ENCODE results near the gene ISLR.

DNA sequence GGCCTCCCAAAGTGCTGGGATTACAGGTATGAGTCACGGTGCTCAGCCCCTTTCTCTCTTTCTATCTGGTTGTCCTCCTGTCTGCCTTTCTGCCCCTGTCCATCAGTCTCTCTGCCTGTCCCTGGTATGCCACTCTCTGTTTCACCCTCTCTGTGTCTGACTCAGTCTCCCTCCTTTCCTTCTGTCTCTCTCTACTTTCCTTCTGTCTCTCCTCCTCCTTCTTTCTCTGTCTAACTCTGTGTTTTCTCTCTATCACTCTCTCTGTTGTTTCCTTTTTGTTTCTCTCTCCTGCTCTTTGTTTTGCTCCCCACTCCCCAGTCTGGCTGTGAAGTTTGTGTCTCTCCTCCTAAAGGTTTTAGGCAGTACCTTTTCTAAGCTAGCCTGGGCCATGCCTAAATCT lies 38.1 kb downstream of the ISLR start:
- TF ChIP-seq, protein P1, sequence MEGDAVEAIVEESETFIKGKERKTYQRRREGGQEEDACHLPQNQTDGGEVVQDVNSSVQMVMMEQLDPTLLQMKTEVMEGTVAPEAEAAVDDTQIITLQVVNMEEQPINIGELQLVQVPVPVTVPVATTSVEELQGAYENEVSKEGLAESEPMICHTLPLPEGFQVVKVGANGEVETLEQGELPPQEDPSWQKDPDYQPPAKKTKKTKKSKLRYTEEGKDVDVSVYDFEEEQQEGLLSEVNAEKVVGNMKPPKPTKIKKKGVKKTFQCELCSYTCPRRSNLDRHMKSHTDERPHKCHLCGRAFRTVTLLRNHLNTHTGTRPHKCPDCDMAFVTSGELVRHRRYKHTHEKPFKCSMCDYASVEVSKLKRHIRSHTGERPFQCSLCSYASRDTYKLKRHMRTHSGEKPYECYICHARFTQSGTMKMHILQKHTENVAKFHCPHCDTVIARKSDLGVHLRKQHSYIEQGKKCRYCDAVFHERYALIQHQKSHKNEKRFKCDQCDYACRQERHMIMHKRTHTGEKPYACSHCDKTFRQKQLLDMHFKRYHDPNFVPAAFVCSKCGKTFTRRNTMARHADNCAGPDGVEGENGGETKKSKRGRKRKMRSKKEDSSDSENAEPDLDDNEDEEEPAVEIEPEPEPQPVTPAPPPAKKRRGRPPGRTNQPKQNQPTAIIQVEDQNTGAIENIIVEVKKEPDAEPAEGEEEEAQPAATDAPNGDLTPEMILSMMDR (conservative IDR thresholded peaks at IDR 0.05; ENCODE audit: low read depth, low read length): no peak
- TF ChIP-seq POLR2A (IDR thresholded peaks at IDR 0.05; ENCODE audit: low read depth, low read length) (no peak), SMC3 (IDR thresholded peaks at IDR 0.05; ENCODE audit: low read depth, low read length) (no peak), RAD21 (IDR thresholded peaks at IDR 0.05; ENCODE audit: low read length) (no peak)
